Globus pallidus (tissue), 1 donor: ENCODE measurements around the gene ARHGEF19.
"Not testable (repeated sequence)": the region's sequence is repeated elsewhere in the genome, so short reads cannot be mapped to it uniquely, and the experiment has no call there.

ENCODE experiments used
- DNase-seq: peaks from one replicate; pipeline ENCODE4 v3.0.0-alpha.2; 2015; ENCODE audit warnings: low spot score

ARHGEF19 gene

DNA sequence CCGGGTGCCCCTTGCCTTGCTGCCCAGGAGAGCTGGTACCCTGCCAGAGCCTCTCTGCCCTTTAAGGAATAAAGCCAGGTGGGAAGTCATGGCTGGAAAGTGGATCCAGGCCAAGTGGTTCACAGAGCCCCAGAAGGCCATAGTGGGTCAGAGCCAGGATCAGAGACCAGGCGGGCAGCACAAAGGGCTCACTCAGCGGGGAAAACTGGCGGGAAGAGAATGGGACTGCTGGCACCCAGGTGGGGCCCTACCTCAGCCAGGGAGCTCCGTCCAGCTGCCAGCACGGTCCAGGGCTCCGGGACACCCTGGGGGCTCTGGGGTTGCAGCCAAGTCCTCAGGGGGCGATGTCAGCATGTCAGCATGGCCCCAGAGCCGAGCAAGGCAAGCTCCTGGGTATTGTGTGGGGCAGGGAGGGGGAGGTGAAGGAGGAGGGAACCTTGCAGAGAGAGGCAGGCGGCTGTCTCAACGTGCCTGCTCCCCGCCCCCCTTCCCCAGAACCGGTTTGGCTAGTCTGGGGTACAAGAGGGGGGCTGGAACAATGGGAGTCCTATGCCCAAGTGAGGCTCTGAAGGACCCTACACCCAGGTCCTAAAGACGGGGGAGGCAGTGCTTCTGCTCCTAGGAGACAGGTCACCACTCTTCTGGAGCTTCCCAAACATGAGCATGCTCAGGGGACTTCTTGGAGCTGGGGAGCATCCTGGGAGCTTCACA lies at the start of gene ARHGEF19:
ARHGEF19 (minus strand) TSS at position 402 of the 711 bp plus-strand sequence. CDS start 3,598 bp downstream, outside the sequence.
- DNase-seq = no peak

DNA sequence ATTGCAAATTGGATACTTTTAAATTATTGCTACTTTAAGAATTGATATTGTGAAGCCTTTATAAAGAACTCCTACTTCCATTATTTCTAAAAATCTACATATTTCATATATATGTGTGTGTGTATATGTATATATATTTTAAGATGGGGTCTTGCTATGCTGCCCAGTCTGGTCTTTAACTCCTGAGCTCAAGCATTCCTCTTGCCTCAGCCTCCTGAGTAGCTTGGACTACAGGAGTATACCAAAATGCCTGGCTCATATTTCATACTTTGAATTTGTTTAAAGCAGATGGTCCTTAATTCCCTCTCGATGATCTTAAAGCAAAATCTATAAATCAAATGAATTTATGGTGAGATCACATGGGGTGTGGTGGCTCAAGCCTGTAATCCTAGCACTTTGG lies 49.6 kb upstream of the ARHGEF19 start:
- DNase-seq = no peak

DNA sequence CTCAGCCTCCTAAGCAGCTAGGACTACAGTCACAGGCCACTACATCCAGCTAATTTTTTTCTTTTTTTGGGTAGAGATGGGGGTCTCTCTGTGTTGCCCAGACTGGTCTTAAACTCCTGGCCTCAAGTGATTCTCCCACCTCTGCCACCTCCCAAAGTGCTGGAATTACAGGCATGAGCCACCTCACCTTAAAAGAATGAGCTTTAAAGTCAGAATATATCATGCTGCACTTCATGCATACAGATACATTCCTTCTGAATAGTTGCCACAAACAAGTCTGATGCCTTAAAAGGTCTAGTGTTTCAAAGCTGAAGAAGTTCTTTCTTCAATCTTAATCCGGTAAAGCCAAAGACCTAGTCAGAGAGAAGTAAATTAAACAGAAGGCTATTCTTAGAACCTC lies 48.4 kb upstream of the ARHGEF19 start:
- DNase-seq = no peak

DNA sequence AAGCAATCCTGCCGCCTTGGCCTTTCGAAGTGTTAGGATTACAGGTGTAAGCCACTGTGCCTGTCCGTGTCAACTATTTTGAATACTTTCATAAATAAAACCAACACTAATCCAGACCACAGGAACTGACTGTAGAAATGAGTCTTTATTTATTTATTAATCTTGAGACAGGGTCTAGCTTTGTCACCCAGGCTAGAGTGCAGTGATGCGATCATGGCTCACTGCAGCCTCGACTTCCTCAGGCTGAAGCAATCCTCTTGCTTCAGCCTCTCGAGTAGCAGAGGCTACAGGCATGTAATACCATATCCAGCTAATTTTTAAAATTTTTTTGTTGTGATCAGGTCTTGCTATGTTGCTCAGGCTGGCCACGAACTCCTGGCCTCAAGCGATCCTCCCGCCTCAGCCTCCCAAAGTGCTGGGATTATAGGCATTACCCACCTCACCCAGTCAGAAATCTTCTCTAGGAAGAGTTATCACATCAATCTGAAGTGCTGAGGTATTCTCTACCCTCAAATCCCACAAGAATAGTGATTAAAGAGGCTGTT lies 46.2 kb upstream of the ARHGEF19 start:
- DNase-seq = no peak

DNA sequence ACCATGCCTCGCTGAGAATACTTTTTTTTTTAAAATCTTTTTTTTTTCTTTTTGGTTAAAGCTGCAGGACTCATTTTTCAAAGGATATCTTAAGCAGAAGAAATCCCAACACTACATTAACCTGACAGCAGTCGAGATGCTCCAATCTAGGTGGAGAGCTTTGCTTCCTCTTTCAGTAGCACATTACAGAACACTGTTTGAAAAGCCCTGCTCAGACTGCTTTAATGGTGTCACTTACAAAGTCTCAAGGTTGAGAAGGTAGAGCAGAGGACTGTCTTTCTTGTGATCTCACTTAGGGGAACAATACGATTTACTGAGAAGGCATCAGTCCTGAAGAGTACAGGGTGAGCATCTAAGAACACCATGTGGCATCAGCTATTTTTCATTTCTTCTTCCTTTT lies 45.5 kb upstream of the ARHGEF19 start:
- no peak for DNase-seq

DNA sequence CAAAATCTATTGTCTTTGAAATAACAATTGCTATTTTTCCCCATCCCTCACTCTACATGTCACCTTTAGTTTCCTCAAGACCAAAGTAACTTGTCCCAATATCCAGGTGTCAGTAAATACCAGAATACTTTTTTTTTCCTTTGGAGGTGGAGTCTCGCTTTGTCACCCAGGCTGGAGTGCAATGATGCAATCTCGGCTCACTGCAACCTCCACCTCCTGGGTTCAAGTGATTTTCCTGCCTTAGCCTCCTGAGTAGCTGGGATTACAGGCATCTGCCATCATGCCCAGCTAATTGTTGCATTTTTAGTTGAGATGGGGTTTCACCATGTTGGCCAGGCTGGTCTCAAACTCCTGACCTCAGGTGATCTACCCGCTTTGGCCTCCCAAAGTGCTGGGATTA lies 45.1 kb upstream of the ARHGEF19 start:
- not testable (repeated sequence) for DNase-seq

DNA sequence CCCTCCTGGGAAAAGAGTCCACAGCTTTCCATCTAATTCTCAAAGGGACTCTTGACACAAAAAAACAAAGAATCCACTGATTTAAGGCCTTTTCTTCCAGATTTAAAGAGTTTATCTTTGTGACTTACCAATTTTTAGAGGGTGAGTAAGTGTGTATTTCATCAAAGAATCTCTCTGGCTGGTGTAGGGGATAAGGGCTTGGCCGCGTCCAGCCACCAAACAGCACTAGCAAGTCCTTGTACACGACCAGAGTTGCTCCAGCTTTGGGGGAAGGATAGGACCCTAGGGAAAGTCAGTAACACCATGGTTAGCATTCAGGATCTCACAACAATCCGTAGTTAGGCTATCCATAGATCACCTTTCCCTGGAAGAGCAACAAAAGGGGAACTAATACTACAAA lies 44.0 kb upstream of the ARHGEF19 start:
- DNase-seq = no peak

DNA sequence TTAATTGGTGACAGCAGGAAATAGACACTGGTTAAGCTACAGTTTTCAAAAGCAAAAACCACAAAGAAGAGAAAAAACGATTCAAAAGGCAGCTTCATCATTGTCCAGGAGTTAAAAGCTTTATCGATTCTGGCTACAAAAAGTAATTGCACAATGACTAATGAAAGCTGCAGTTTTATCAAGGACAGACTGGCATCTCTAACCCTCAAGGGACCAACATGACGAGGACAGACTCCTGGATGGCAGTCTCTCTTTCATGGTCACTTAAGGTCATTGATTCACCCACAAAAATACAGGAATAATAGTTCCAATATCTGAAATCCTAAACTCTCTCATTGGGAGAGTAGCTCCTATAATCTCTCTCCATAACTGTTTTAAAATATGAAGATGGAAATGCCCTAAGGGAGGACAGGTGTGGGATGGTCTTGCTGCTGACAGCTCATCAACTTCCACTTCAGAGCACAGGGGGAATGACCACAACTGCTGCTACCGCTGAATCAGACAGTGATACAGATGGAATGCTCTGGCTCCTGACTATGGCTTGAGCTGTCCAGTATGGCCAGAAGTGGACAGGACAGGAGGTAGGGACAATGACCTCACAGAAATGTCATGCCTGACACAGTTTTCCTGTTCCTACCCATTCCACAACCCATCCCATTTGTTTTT lies 41.9 kb upstream of the ARHGEF19 start:
- no peak for DNase-seq

DNA sequence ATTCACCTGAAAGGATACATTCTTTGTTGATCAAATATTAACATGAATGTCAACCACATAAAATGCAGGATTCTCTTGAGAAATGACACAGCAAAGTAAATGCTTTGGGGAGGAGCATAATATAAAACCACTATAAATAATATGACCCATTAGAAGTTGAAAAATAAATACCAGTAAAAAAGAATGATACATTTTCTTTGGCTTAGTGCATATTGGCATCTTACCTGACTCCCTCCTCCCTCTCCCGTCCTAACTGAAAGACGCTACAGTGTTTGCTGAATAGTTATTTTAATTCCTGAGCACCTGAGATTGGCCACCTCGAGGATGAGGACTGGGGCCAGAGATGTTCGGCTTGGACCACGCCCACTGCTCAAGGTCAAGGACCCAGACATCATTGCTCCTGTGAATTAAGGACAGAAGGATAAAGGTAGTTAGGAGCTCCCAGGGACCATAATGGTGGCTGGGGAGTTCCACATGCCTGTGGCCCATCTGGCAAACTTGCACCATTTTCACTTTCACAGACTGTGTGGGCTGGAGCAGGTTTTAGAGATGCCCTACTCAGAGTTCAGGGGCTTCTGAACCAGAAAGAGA lies 41.0 kb upstream of the ARHGEF19 start:
- DNase-seq = no peak

DNA sequence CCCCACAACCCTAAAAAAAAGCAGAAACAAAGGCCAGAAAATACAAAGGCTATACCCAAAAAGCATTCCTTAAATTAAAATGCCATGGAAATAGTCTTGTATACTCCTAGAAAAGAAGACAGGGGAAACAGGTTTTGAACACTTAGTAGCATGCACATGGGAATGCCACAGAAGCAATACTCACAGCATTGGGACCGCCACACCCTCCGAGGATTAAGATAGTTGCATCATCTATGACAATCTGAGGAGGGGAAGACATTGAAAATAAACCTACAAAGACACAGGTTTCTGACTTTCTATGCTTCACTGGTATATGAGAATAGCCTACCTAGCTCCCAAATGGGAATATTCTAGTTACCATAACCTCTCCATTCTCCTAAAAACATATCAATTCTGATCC lies 40.5 kb upstream of the ARHGEF19 start:
- no peak for DNase-seq

DNA sequence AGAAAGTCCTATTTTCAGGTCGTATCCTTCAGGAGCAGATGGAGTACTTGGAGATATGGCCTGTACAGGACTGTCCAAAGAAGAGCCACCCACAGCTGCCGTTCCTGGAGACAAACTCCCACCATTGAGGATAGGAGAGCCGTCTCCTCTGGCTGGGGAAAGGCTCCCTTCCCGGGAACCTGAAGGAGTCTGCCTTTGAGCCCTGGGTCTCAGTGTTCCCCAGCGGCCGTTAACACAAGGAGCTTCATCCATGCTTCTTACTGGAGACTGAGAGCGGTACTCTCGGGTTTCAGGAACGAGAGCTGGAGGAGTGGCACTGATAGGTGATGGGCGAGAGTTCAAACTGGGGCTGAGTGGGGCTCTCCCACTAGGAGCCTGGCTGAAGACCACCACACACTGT lies 38.9 kb upstream of the ARHGEF19 start:
- DNase-seq = no peak

DNA sequence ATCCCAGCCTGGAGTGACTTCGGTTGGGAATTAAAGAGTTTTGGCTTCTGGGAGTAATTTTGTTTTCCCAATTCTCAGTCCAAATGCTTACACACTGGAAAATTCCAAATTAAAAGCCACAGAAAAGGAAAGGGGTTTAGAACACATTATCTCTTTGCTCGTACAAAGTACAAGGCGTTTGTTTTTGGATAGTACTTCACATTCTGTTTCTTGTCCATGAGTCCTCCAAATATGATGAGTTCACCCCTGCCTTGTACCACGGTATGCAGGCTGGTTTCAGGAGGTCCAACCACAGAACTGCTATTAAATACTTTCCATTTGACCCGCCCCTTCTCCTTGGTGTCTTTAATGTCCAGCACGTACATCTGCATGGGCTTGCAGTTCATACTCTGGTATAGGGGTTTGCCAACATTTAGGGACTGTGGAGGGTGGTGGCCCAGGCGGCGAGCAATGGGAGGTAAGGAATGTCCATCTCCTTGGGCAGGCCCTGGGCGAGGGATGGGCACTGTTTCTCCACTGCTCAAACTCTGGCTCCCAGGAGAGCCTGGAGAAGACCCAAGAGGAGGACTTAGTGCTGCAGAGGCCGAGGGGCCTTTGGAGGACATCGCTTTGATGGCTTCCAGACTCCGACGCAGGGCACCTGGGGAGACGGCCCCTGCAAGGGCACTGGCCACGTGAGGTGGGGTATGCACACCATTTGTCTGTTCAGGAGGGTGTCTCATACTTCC lies 38.2 kb upstream of the ARHGEF19 start:
- DNase-seq = no peak

DNA sequence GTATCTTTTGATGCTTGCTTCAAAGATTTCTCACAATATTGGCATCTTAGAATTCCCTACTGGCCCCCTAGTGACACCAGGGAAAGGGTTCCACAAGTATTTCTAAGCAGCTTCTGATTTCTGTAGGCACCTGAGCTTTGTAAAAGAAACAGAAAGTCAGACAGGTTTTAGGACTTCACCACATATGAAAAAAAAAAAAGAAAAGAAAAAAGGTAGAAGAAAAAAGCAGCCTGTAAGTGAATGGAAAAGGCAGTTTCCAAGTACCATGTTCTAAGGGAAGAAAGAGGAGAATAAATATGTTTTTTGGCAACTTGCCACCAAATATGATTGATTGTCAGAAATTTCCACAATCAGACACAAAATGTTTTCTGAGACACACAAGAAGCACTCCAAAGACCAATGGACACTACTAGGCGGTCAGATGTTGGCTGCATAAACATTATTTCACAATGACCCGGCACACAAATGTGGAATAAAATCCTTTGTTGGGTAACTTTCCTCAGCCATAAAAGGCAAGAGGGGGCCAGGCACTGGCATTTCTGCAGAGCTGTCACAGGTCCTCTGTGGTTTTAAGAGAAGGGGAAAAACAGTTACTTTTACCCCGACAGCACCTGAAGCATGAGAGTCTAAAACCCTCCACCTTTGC lies 37.3 kb upstream of the ARHGEF19 start:
- DNase-seq = no peak

DNA sequence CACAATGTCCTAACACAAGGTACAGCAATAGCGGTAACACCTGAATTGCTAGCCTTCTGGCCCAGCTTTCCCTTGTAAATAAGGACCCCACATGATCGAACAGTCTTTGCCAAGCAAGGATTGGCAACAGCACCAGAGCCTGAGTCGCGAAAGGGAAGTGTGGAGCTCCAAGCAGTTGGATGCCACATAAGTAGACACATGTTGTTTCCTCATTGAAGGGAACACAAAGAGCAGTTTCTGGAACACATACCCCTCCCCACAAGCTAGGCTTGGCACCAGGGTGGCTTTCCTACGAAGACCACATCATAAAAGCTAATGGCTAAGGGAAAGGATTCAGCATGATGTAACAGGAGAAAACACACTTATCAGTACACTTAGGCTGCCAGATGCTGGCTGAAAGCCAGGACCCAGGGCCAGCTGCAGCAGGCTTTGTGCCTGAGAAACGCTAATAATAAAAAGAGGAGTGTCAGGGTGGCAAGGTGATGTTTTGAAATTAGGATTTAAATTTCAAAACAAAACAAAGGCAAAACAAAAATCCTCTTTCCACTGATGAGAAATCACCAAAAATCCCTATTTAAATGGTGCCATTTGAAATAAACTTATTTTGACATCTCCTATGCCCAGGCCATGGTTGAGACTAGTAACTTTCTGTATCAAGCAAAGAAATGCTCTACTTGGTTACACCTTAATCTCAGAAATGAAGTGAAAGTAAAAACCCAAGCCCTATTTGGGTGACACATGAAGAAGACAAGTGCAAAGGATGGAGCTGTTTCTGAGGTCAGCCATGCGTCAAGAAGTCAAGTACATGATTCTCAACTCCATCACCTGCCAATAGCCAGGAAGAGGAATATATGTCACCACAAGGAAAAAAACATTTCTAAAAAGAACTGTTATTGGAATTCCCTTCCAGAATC lies 36.4 kb upstream of the ARHGEF19 start:
- peak; percentile 73 for DNase-seq

DNA sequence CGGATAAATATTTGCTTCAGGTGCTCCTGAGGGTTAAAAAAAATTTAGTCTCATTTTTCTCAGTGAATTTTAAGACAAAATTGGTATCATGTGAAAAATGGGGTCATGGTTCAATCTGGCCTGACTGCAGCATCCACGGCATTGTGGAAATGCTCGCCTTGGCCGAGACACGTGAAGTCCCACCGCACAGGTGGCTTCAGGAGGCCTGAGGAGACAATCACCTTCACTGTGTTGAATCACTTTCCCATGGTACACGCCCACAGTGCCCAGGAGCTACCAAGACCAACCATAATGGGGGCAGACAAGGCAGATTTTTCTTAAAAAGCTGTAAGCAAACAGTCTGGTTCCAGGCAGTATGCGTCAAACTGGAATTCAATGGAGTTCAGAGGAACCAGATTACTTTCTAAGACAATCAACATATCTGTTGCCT lies 35.6 kb upstream of the ARHGEF19 start:
- DNase-seq = no peak

DNA sequence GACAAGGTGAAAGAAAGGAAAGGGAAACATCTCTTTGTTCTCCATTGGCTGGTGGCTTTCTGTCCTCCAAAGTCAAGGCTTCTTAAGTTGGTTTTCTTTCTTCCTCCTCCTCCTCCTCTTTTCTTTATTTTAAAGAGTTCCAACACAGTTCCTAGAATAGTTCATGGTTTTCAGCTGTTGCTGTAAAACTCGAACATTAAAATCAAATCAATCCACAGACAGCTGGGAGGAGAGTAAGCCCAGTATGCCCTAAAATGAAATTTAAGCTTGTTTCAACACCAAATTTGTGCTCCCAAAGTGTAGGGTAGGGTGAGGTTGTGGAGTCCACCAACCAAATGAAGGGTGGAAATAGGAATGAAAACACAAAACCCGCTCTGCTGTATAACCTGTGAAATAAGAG lies 35.0 kb upstream of the ARHGEF19 start:
- no peak for DNase-seq

DNA sequence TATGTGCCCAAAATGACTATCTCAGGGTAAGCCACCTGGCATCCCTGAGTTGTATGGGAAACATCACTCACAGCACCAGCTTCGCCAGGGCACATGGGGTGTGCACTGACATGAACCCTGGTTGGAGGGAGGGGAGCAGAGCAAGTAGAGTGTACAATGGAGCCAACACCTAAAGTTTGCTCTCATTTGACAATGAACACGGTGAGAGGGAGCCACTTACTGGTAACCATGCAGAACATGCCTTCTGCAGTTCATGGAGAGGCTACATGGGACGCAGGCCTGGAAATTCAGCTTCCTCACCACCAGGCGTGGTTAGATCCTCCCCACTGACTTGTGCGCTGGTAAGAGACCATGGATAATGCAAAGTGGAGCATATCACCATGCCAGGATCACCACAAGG lies 34.5 kb upstream of the ARHGEF19 start:
- no peak for DNase-seq

DNA sequence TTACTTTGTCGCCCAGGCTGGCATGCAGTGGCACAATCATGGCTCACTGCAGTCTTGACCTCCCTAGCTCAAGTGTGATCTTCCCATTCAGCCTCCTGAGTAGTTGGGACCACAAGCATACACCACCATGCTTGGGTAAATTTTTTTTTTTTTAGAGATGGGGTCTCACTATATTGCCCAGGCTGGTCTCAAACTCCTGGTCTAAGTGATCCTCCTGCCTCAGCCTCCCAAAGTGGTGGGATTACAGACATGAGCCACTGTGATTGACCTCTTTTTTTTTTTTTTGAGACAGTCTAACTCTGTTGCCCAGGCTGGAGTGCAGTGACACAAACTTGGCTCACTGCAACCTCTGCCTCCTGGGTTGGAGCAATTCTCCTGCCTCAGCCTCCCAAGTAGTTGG lies 33.8 kb upstream of the ARHGEF19 start:
- not testable (repeated sequence) for DNase-seq

DNA sequence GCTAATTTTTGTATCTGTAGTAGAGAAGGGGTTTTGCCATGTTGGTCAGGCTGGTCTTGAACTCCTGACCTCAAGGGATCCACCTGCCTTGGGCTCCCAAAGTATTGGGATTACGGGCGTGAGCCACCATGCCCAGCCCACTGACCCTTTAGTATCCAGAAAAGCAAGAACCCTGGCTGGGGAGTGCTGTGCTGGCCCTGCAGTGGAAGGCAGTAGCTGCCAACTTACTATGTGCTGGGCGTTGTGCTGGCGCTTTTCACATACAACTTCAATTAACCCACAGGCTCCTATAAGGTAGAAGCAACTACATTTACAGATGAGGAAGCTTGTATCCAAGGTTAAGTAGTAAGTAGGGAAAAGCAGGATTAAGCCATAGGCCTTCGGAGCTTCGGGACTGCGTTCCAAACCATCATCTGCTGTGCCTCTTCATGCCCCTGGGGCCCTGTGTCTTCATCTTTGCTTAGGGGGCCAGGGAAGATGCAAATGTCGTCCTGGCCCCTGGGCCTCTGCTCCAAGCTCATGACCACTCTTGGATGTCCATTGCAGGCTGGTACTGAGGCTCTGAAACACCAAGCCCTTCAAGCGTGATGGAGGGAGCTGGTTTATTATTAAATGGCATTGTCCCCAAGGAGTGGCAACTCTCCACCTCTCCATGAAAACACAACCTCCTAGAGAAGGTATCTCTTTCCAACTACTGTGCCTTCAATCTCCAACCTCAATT lies 33.2 kb upstream of the ARHGEF19 start:
- DNase-seq = no peak

DNA sequence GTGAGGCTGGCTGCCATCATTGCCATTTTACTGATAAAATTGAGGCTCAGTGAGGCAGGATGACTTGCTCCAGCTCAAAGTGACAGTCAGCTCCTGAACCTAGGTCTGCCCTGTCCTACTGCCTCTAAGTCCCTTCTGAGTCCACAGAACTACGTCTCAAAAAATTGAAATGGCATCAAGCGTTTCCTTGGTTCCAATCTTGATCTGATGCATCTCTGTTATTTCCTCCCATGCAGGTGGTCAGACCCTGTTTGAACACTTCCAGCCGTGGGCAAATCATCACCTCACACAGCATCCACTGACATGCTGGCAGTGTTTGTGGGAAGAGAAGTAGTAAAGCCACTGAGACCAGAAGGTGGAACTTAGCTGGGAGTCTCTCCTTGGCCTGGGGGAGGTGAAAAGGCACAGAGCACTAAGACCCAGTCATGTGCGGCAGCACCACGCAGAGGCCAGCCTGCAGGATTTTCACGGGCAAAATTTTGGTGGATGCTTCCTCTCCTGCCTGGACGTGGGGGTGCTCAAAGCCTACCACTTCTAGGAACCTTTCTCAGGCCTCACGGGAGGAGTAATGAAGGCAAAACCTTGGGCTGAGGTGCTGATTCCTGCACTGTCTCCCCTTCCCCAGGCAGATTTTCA lies 32.3 kb upstream of the ARHGEF19 start:
- no peak for DNase-seq
